HG02870 (cell line): Measurements from ENCODE around the gene PIK3C2B.
A peak's percentile ranks its signal among the peaks of the same experiment; 100 is the strongest.

Source experiments
- ATAC-seq: cut with Tn5 transposase; IDR thresholded peaks from one replicate; pipeline ENCODE4 v1.9.1; 2021; ENCODE audit warnings: mild to moderate bottlenecking, moderate library complexity; ENCODE audit not compliant: unreplicated experiment

Gene PIK3C2B

DNA sequence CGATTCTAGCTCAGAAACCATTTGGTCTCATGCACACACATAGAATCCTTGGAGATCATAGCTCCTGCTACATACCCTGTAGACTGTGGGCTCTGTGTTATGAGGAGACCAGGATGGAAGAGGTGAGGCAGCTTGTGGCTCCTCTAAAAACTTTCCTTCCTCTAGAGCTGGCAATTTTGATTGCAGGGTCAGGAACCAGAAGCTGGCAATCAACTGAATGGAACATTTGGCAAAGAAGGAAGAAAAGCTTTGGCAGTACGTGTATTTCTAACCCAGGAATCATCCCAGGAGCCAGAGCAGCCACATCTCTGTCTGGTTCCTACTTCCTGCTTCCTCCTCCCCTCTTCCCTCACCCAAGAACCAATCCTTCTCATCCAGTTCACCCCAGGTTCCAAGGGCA, 15.7 kb downstream of the PIK3C2B start:
- no peak for ATAC-seq

- no peak for ATAC-seq
Measured at GRCh38 chr1:204478172-204478899, 16.3 kb downstream of the PIK3C2B start.

GRCh38 chr1:204477036-204477740, 17.4 kb downstream of the PIK3C2B start:
- no peak for ATAC-seq

- no peak for ATAC-seq
Measured at GRCh38 chr1:204476563-204476962, 18.0 kb downstream of the PIK3C2B start.

DNA sequence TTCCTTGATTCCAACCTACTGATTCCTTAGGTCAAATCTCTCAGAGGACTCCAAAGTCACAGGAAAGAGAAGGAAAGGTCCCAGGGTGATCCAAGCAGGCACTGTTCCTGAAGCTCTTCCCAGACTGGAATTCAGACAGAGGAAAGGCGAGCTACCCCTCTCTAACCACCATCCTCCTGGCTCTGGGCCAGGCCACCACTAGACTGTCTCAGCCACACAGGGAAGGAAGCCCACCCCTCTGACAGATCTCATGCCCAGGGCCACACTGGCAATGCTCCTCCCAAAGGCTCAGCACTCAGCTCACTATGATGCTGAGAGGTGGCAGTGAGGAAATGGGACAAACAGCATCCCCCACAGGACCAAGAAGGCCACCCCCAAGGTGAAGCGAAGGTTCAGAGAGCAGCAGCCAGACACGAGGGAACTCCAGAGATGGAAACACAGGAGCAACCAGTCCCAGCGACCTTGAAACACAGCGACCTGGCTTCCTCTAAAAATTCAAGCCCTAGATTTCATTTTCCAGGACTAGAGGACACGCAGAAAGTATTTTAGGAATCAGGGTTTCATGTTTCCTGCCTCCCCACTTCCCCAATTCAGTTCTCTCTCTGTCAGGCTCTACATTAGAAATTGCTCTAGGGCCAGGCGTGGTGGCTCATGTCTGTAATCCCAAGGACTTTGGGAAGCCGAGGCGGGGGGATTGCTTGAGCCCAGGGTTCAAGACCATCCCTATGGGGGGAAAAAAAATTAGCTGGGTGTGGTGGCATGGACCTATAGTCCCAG, 18.8 kb downstream of the PIK3C2B start:
- no peak for ATAC-seq

DNA sequence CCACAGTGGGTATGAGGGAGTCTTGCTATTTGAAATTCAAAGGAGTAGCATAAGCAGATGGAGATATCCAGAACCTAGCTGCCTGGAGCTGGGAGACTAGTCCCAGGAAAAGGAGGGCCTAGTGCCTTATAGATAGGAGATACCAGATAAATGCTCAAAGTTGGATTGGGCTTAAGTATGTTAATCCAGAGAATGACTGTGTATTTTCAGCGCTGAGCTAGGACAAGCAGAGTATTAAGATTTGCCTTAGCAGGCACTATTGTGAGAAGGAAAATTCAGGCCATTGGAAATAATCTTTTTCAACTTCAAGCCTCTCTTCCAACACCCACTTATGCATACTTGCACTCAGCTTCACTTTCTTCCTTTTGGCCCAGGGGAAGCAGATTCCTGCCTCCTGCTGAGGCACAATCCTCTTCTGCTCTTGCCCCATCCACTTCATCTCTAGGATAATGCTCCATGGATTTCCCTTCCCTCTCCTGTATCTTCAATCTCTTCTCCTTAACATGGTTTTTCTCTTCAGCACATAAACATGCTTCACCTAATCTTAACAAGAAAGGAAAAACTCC, 21.1 kb downstream of the PIK3C2B start:
- no peak for ATAC-seq

DNA sequence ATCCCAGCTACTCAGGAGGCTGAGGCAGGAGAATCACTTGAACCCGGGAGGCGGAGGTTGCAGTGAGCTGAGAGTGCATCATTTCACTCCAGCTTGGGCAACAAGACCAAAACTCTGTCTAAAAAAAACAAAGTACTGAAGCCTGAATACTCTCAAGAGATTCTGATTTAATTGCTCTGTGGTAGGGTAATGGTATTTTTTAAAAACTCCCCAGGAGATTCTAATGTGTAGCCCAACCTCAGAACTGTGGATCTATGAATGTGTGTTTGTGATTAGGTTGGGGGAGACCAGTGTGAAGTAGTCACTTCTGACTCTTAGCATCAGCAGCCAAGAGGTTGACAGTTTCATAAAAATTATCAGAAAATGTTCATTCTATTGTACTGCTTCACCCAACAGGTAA, 21.9 kb downstream of the PIK3C2B start:
- no peak for ATAC-seq

DNA sequence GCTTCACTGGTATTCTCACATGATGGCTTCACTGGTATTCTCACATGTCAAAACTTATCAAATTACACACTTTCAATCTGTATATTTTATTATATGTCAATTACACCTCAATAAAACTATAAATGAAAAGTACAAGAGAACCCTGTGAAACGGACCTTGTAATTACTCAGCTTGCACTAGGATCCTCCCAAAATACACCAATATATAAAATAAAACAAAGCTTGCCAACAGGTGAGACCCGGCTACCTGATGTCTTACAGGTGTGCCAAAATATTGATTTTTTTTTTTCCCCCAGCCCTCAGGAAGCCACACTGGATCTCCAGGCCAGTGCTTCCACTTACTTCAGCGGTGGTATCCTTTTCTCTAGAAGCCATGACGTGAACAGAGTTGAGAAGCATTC, 22.9 kb downstream of the PIK3C2B start:
- ATAC-seq, result no peak

DNA sequence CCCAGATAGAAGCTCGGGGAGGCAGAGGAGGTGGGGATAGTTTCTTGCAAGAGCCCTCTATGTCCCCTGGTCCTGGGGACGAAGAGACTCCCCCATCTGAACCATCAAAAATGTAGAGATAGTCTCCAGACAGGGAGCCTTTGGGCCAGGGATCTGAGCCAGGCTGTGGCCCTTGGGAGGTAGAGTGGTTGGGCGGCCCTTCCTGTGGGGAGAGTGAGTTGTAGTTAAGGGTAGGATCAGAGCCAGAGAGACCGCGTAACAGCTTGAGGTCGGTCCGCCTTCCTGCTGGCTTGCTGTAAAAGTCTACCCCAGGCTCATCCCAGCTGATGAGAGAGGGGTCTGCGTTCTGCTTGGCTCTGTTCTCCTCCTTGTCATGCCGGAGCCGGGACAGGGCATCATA, 25.3 kb downstream of the PIK3C2B start:
- ATAC-seq, result no peak

GRCh38 chr1:204468766-204469302, 25.8 kb downstream of the PIK3C2B start:
- ATAC-seq, result no peak

DNA sequence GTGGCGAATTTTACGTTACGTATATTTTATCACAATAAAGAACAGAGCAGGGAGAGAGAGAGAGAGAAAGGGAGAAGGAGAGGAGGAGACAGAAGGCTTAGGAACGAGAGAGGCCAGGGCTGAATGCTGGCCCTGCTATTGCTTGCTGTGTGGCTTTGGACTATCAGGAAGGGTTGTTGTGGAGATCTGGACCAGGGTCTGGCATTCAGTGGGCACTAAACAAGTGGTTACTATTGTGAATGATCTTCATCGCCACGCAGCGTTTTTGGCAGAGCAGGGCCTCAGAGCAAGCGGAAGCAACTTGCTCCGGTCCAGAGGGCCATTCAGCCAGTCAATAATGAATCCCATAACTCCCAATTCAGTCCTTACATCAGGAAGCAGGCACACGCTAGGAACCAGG, 26.4 kb downstream of the PIK3C2B start:
- no peak for ATAC-seq

DNA sequence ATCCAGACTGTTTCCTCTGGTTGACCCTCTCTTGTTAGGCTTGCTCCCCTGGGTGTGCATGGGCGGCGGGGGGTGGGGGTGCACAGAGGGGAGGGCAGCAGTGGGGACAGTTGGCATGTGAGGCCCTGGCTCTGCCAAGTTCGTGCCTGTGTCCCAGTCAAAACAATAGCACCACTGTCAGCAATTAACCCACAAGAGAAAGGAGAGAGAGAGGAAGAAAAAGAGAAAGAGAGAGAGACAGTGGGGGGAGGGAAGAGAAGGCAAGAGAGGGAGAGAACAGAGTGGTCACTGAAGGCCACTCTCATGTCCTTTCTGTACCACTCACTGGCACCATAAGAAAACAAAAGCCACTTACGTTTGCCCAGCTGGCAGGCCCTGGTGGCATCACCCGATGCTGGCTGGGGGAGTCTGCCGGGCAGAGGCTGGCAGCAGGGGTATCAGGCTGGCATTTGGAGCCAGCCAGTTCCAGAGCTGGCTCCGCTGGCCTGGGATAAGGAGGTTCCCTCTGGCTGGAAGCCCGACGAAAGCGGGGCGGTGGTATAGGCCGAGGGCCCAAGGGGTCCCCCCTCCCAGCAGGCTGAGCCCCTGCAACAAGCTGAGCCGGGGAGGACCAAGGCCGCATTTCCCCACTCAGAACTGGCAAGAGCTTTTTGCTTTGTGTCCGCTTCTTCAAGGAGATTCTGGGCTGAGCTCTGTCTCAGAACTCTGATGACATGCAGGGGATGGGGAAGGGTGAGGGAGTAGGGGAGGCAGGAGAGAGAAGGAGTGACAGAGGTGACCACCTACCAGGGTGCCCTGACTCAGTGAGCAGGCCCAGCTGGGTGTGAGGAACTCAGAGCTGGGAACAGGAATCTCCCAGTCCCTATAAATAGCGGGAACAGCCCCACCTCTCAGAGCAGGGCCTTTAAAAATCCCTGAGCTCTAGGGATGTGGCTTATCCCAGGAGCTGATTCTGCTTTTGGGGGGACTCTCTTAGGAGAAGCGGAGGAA, 27.9 kb downstream of the PIK3C2B start:
- no peak for ATAC-seq

DNA sequence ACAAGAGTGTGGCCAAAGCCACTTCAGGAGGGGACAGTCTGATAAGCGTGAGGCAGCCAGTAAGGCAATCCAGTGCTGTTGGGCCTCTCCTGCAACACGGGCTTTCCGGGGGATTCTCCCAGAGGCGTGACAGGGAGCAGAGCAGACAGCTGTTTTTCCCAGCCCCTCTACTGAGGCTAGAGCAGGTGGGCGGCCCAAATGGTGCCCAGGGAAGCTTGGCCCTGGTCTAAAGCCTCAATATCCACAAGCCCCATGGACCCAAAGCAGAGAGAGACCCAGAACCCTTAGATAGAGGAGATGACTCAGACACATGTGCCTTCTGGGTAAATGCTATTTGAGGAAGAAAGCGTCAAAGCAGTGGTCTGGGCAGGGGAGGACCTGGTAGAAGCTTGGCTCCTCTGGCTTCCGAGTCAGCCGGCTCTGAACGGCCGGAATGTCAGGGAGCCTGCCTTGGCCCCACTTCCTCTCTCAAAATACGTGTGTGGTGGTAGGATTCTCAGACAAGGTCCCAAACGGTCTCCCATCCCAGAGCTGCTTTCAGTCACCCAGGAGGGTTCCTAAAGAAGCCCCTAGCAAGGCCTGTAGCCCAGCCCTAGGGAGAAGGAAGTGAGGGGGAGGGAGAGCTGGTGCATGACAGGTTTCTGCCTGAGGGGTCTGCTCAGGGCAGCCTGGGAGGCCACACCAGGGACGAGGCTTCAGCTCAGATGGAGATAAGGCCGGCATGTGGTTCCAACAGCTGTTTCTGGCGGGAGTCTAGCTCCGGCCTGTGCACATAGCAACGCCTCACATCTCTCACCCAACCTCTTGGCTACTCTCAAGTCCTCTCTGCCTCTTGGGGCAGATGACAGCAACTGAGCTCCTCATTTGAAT, 28.8 kb downstream of the PIK3C2B start:
- ATAC-seq, result peak; percentile 66

DNA sequence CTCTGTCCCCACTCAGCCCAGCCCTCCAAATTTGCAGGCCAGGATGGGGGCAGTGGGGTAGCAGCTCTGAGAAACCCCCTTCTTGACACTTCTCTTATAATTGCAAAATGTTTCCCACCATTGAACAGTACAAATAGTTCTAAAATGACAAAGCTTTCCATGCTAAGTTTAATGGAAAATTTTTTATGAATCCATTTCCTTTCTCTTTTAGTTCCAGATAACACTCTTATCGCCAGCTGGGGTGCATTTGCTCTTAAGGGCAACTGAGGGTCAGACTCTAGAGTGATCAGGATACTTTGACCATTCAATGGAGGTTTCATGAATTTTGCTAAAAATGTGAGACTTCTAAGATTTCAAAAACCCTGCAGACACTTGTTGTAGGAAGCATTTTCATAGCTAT, 29.9 kb downstream of the PIK3C2B start:
- ATAC-seq, result no peak

GRCh38 chr1:204464187-204464631, 30.4 kb downstream of the PIK3C2B start:
- no peak for ATAC-seq

DNA sequence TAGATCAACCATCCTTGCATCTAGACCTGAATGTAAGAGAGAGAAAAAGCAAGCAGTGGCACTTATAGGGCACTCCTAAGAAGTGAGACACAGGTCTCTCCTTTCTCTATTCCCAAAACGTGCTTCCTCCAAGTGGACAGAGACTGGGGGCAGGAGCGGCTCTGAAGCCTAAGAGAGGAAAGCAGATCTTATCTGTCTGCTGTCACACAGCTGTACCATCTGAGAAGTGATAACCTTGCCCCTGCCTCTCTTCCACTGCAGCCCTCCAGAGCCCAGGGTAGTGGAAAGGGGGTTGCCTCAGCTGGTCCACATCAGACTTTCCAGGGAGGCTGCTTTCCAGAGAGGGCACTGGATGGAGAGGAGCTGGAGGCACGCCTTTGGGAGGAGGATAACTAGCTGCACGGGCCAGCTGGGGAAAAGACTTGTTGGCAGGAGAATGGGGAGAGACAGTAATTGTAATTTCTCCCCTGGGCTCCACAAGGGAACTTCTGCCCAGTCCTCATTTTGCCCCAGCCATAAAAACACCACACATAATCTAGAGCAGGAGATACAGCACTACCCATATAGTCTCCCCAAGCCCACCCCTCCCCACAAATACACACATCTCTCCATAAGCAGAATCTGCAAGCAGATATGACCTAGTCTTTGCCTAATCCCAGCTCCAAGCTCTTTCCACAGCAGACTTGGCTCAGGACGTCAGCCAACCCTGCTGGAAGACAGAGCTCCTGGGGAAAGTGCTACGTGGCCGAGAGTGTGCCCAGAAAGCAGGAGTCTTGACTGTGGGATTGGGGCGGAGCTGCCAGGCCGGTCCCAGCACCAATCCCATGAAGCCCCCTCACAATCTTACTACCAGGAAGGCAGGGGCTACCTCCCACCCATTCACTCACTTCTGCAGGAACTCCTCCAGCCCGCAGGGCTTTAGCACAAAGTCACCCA, 31.2 kb downstream of the PIK3C2B start:
- no peak for ATAC-seq

DNA sequence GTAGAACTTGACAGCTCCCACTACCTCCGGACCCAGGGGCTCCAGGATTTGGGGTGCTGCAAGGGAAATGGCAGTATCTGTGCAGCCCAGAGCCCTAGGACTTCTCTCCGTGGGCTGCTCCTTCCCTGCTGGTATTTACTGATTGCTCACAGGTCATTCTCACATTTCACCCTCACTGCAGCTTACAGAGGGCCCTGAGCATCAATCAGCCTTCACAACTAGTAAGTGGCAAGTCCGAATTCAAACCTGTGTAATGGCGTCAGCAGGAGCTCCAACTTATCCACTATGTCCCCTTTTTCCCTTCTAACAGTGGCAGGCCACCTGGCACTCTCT, 32.4 kb downstream of the PIK3C2B start:
- no peak for ATAC-seq
